ENCODE measurements around the gene MGMT. TPM values are rescaled to one million over a fixed set of nuclear protein-coding genes. Genes with fewer than 3 reads are reported as not detected.

Gene MGMT
- polyA plus RNA-seq, 1 donor = 18.0 TPM

GRCh38 chr10:129580010-129580409 lies 113.0 kb downstream of the MGMT start:
- DNase-seq = no peak
- WGBS (ENCODE audit: insufficient coverage, low lambda C conversion rate) = no CpG with 5 or more reads among the region's 13 CpGs
- no peaks in the 10 kb centered on the region for H3K4me1 ChIP-seq (ENCODE audit: control insufficient read depth, insufficient read depth, low read length)

GRCh38 chr10:129580901-129581300 lies 113.9 kb downstream of the MGMT start:
- H3K9me3 ChIP-seq (ENCODE audit: control insufficient read depth, low read depth, low read length) = peaks cover 5% of the 10 kb centered on the region
- no peaks in the 10 kb centered on the region for H3K27me3 ChIP-seq (ENCODE audit: control insufficient read depth, insufficient read depth, low read length)
- WGBS (ENCODE audit: insufficient coverage, low lambda C conversion rate) = no CpG with 5 or more reads among the region's 9 CpGs
- H3K27ac ChIP-seq (ENCODE audit: low read length) = no peak overlapping the region
- no peak overlapping the region for H3K4me3 ChIP-seq (ENCODE audit: low read length)
- no peak for DNase-seq
- H3K4me1 ChIP-seq (ENCODE audit: control insufficient read depth, insufficient read depth, low read length) = no peaks in the 10 kb centered on the region
- H3K36me3 ChIP-seq (ENCODE audit: control insufficient read depth, insufficient read depth, low read length) = no peaks in the 10 kb centered on the region

More at GRCh38 chr10:129580010-129580409, 113.0 kb downstream of the MGMT start:
- no peaks in the 10 kb centered on the region for H3K36me3 ChIP-seq (ENCODE audit: control insufficient read depth, insufficient read depth, low read length)
- no peaks in the 10 kb centered on the region for H3K27me3 ChIP-seq (ENCODE audit: control insufficient read depth, insufficient read depth, low read length)
- H3K27ac ChIP-seq (ENCODE audit: low read length) = no peak overlapping the region
- no peak overlapping the region for H3K4me3 ChIP-seq (ENCODE audit: low read length)
- H3K9me3 ChIP-seq (ENCODE audit: control insufficient read depth, low read depth, low read length) = peaks cover 5% of the 10 kb centered on the region

GRCh38 chr10:129581827-129582411 lies 114.9 kb downstream of the MGMT start:
- H3K27me3 ChIP-seq (ENCODE audit: control insufficient read depth, insufficient read depth, low read length) = no peaks in the 10 kb centered on the region
- no peak for DNase-seq
- no peaks in the 10 kb centered on the region for H3K36me3 ChIP-seq (ENCODE audit: control insufficient read depth, insufficient read depth, low read length)
- H3K27ac ChIP-seq (ENCODE audit: low read length) = no peak overlapping the region
- WGBS (ENCODE audit: insufficient coverage, low lambda C conversion rate) = no CpG with 5 or more reads among the region's 19 CpGs
- no peak overlapping the region for H3K4me3 ChIP-seq (ENCODE audit: low read length)
- peaks cover 7% of the 10 kb centered on the region for H3K9me3 ChIP-seq (ENCODE audit: control insufficient read depth, low read depth, low read length)
- no peaks in the 10 kb centered on the region for H3K4me1 ChIP-seq (ENCODE audit: control insufficient read depth, insufficient read depth, low read length)

GRCh38 chr10:129583831-129584230 lies 116.8 kb downstream of the MGMT start:
- peaks cover 4% of the 10 kb centered on the region for H3K36me3 ChIP-seq (ENCODE audit: control insufficient read depth, insufficient read depth, low read length)
- no CpG with 5 or more reads among the region's 8 CpGs for WGBS (ENCODE audit: insufficient coverage, low lambda C conversion rate)
- peaks cover 13% of the 10 kb centered on the region for H3K9me3 ChIP-seq (ENCODE audit: control insufficient read depth, low read depth, low read length)
- no peaks in the 10 kb centered on the region for H3K4me1 ChIP-seq (ENCODE audit: control insufficient read depth, insufficient read depth, low read length)
- H3K27ac ChIP-seq (ENCODE audit: low read length) = no peak overlapping the region
- no peak overlapping the region for H3K4me3 ChIP-seq (ENCODE audit: low read length)
- no peak for DNase-seq
- H3K27me3 ChIP-seq (ENCODE audit: control insufficient read depth, insufficient read depth, low read length) = no peaks in the 10 kb centered on the region

- no peaks in the 10 kb centered on the region for H3K27me3 ChIP-seq (ENCODE audit: control insufficient read depth, insufficient read depth, low read length)
- peaks cover 10% of the 10 kb centered on the region for H3K36me3 ChIP-seq (ENCODE audit: control insufficient read depth, insufficient read depth, low read length)
- 100% methylated on average over 1 of the region's 2 CpGs for WGBS (ENCODE audit: insufficient coverage, low lambda C conversion rate)
- H3K9me3 ChIP-seq (ENCODE audit: control insufficient read depth, low read depth, low read length) = peaks cover 24% of the 10 kb centered on the region
- H3K4me1 ChIP-seq (ENCODE audit: control insufficient read depth, insufficient read depth, low read length) = no peaks in the 10 kb centered on the region
- H3K27ac ChIP-seq (ENCODE audit: low read length) = no peak overlapping the region
- DNase-seq = no peak
- H3K4me3 ChIP-seq (ENCODE audit: low read length) = no peak overlapping the region
Observed at GRCh38 chr10:129586898-129587443, 119.9 kb downstream of the MGMT start.

- Histone ChIP-seq H3K36me3 (ENCODE audit: control insufficient read depth, insufficient read depth, low read length) (peaks cover 10% of the 10 kb centered on the region), H3K4me1 (ENCODE audit: control insufficient read depth, insufficient read depth, low read length) (no peaks in the 10 kb centered on the region), H3K27ac (ENCODE audit: low read length) (no peak overlapping the region), H3K9me3 (ENCODE audit: control insufficient read depth, low read depth, low read length) (peaks cover 25% of the 10 kb centered on the region), H3K4me3 (ENCODE audit: low read length) (no peak overlapping the region), H3K27me3 (ENCODE audit: control insufficient read depth, insufficient read depth, low read length) (no peaks in the 10 kb centered on the region)
- no peak for DNase-seq
- no CpG with 5 or more reads among the region's 9 CpGs for WGBS (ENCODE audit: insufficient coverage, low lambda C conversion rate)
Observed at GRCh38 chr10:129589546-129589945, 122.5 kb downstream of the MGMT start.

GRCh38 chr10:129593953-129594352 lies 126.9 kb downstream of the MGMT start:
- Histone ChIP-seq H3K27ac (ENCODE audit: low read length) (no peak overlapping the region), H3K9me3 (ENCODE audit: control insufficient read depth, low read depth, low read length) (peaks cover 20% of the 10 kb centered on the region), H3K27me3 (ENCODE audit: control insufficient read depth, insufficient read depth, low read length) (no peaks in the 10 kb centered on the region), H3K4me1 (ENCODE audit: control insufficient read depth, insufficient read depth, low read length) (no peaks in the 10 kb centered on the region), H3K4me3 (ENCODE audit: low read length) (no peak overlapping the region), H3K36me3 (ENCODE audit: control insufficient read depth, insufficient read depth, low read length) (peaks cover 5% of the 10 kb centered on the region)
- 100% methylated on average over 1 of the region's 3 CpGs for WGBS (ENCODE audit: insufficient coverage, low lambda C conversion rate)
- no peak for DNase-seq

- no peaks in the 10 kb centered on the region for H3K4me1 ChIP-seq (ENCODE audit: control insufficient read depth, insufficient read depth, low read length)
- WGBS (ENCODE audit: insufficient coverage, low lambda C conversion rate) = no CpG with 5 or more reads among the region's 15 CpGs
- no peaks in the 10 kb centered on the region for H3K27me3 ChIP-seq (ENCODE audit: control insufficient read depth, insufficient read depth, low read length)
- H3K4me3 ChIP-seq (ENCODE audit: low read length) = no peak overlapping the region
- H3K36me3 ChIP-seq (ENCODE audit: control insufficient read depth, insufficient read depth, low read length) = peaks cover under 1% of the 10 kb centered on the region
- H3K27ac ChIP-seq (ENCODE audit: low read length) = no peak overlapping the region
- no peak for DNase-seq
- H3K9me3 ChIP-seq (ENCODE audit: control insufficient read depth, low read depth, low read length) = peaks cover 14% of the 10 kb centered on the region
Observed at GRCh38 chr10:129594811-129595210, 127.8 kb downstream of the MGMT start.

GRCh38 chr10:129598413-129598812 lies 131.4 kb downstream of the MGMT start:
- no peaks in the 10 kb centered on the region for H3K36me3 ChIP-seq (ENCODE audit: control insufficient read depth, insufficient read depth, low read length)
- no peaks in the 10 kb centered on the region for H3K27me3 ChIP-seq (ENCODE audit: control insufficient read depth, insufficient read depth, low read length)
- no peaks in the 10 kb centered on the region for H3K4me1 ChIP-seq (ENCODE audit: control insufficient read depth, insufficient read depth, low read length)
- peaks cover 7% of the 10 kb centered on the region for H3K9me3 ChIP-seq (ENCODE audit: control insufficient read depth, low read depth, low read length)
- H3K4me3 ChIP-seq (ENCODE audit: low read length) = no peak overlapping the region
- H3K27ac ChIP-seq (ENCODE audit: low read length) = no peak overlapping the region
- DNase-seq = no peak
- whole genome bisulfite sequencing (ENCODE audit: insufficient coverage, low lambda C conversion rate) = no CpG with 5 or more reads among the region's 4 CpGs

GRCh38 chr10:129599160-129599559 lies 132.1 kb downstream of the MGMT start:
- no peak overlapping the region for H3K27ac ChIP-seq (ENCODE audit: low read length)
- no peak for DNase-seq

GRCh38 chr10:129601737-129602136 lies 134.7 kb downstream of the MGMT start:
- Histone ChIP-seq H3K4me1 (ENCODE audit: control insufficient read depth, insufficient read depth, low read length) (no peaks in the 10 kb centered on the region), H3K36me3 (ENCODE audit: control insufficient read depth, insufficient read depth, low read length) (no peaks in the 10 kb centered on the region), H3K27me3 (ENCODE audit: control insufficient read depth, insufficient read depth, low read length) (no peaks in the 10 kb centered on the region), H3K9me3 (ENCODE audit: control insufficient read depth, low read depth, low read length) (no peaks in the 10 kb centered on the region), H3K4me3 (ENCODE audit: low read length) (no peak overlapping the region), H3K27ac (ENCODE audit: low read length) (no peak overlapping the region)
- 100% methylated on average over 1 of the region's 10 CpGs for WGBS (ENCODE audit: insufficient coverage, low lambda C conversion rate)
- DNase-seq = no peak

More at GRCh38 chr10:129599160-129599559, 132.1 kb downstream of the MGMT start:
- no peaks in the 10 kb centered on the region for H3K36me3 ChIP-seq (ENCODE audit: control insufficient read depth, insufficient read depth, low read length)
- peaks cover 4% of the 10 kb centered on the region for H3K9me3 ChIP-seq (ENCODE audit: control insufficient read depth, low read depth, low read length)
- H3K4me3 ChIP-seq (ENCODE audit: low read length) = no peak overlapping the region
- no peaks in the 10 kb centered on the region for H3K4me1 ChIP-seq (ENCODE audit: control insufficient read depth, insufficient read depth, low read length)
- H3K27me3 ChIP-seq (ENCODE audit: control insufficient read depth, insufficient read depth, low read length) = no peaks in the 10 kb centered on the region
- 100% methylated on average over 1 of the region's 5 CpGs for WGBS (ENCODE audit: insufficient coverage, low lambda C conversion rate)
